Fibroblast of mammary gland (primary cell): Measurements from ENCODE around the gene FLT1.

Experiments
- DNase-seq: peaks from one replicate; pipeline ENCODE4 v3.0.0-alpha.2; 2010; ENCODE audit warnings: low read depth
- H3K4me3 ChIP-seq: 2 replicates; pipeline ENCODE4 v1.5.1; 2011; ENCODE audit warnings: low read depth, mild to moderate bottlenecking, low read length, moderate library complexity; ENCODE audit not compliant: control insufficient read depth
- CTCF ChIP-seq: conservative IDR thresholded peaks from 2 replicates; pipeline ENCODE4 v1.5.1; 2011; ENCODE audit warnings: low read depth, low read length, inconsistent platforms; ENCODE audit not compliant: control insufficient read depth, insufficient read depth

The FLT1 gene

DNA sequence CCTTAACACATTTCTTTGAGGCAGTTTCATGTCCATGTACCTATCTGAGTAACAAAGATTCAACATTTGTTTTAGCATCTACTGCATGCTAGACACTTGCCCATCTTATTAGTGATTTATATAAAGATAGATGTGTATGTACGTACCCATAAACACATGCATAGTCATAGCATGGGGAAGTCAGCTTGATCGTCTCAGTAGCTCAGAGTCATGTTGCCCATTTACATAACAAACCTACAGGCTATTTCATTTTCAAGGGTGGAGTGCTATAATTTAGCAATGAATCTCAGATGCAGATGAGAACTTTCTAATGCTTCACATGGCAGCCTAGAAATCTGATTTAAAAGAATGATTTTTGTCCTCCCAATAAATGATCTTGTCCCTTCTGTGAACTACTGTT lies 23.5 kb downstream of the FLT1 start:
- TF ChIP-seq CTCF = no peak
- DNase-seq = no peak
- H3K4me3 ChIP-seq = no peak overlapping the region

- TF ChIP-seq CTCF = no peak
- DNase-seq = no peak
- H3K4me3 ChIP-seq = no peak overlapping the region
These were observed 24.6 kb downstream of the FLT1 start for GRCh38 chr13:28470296-28470695.

DNA sequence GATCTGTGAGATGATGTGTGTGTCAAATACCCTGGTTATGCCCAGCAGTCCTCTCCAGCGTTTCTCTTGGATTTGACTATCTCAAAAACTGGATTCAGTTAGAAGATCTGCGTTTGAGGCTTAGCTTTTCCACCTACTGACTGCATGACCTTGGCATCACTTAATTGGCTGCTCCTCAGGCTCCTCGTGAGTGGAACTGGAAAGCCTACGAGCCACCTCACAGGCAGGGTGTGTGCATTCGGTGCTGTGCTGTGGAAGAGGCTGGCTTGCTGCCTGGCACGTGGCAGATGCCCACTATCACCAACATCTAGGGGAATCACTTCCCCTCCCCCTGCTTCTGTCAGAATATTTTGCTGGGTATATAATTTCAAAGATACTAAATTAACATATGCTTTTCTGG lies 25.6 kb downstream of the FLT1 start:
- TF ChIP-seq CTCF = no peak
- H3K4me3 ChIP-seq = no peak overlapping the region
- no peak for DNase-seq

DNA sequence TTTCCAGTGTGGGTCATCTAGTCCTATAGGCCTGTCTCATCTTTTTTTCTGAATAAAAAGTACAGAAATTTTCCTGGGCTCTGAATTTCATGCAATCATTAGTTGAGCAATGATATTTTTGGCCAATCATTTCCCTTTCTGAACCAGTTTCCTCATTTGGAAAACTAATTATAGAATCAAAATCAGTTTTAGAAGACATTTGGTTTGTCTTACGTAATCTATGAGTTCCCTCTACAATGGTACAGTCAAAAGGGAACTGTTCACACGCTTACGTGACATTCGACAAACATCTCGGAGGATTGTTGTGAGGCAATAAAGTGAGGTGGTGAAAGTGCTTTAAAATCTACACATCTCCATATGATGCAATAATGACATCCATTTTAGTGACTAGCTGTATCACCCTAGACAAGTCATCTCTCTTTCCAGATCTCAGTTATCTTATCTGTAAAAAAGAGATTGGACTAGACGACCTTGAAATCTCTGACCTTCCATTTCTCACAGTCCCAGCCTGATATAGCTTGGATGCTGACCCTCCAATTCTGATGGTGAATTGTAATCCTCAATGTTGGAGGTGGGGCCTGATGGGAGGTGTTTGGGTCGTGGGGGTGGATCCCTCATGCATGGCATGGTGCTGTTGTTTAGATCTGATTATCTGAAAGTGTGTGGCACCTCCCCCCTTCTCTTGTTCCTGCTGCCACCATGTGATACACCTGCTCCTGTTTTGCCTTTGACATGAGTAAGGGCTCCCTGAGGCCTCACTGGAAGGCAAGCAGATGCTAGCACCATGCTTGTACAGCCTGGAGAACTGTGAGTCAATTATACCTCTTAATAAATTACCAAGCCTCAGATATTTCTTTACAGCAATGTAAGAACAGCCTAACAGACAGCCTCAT lies 26.7 kb downstream of the FLT1 start:
- H3K4me3 ChIP-seq = no peak overlapping the region
- no peak for TF ChIP-seq CTCF

DNA sequence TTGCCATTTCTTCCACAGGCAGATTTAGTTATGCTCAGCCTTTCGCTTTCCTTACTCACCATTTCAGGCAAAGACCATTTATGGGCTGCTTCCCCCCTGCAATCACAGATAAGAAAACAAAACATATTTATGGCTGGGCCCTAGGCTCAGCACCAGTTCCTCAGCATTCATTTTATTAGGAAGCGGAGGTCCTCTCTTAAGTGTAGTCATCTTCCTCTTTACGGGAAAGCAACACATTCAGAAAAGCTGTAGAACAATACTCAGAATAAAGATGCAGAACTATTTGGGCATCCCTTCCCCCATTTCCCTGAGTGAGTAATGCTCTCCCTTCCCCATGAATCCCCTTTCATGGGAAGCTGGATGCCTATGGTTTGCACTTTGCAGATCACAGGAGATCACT lies 27.9 kb downstream of the FLT1 start:
- no peak for DNase-seq
- H3K4me3 ChIP-seq = no peak overlapping the region
- no peak for TF ChIP-seq CTCF

More for the DNA sequence above, 26.7 kb downstream of the FLT1 start:
- no peak for DNase-seq

GRCh38 chr13:28466151-28466550 lies 28.8 kb downstream of the FLT1 start:
- no peak for TF ChIP-seq CTCF
- no peak for DNase-seq
- no peak overlapping the region for H3K4me3 ChIP-seq
